ENCODE measurements around the gene PCAT6.
"Not testable (repeated sequence)": the region's sequence is repeated elsewhere in the genome, so short reads cannot be mapped to it uniquely, and the experiment has no call there.

Gene PCAT6

DNA sequence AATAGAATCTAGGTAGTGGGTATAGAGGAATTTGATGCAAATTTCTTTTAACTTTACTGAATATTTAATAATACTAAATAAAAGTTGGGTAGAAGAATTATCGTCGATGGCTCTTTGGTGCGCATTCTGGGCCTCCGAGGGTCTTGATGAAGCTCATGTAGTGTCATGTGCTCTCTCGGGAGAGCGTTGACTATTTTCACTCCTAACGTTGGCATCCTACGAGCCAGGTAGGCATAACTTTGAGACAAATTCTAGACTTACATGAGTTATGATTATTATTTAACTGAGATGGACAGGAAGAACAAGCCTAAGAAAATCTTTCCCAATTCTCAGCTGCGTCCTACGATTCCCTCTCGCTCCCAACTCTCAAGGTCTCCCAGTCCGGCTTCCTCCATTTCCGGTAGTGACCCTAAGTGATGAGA, 550 bp upstream of the PCAT6 start:
- no peak overlapping the region for H3K27ac ChIP-seq

DNA sequence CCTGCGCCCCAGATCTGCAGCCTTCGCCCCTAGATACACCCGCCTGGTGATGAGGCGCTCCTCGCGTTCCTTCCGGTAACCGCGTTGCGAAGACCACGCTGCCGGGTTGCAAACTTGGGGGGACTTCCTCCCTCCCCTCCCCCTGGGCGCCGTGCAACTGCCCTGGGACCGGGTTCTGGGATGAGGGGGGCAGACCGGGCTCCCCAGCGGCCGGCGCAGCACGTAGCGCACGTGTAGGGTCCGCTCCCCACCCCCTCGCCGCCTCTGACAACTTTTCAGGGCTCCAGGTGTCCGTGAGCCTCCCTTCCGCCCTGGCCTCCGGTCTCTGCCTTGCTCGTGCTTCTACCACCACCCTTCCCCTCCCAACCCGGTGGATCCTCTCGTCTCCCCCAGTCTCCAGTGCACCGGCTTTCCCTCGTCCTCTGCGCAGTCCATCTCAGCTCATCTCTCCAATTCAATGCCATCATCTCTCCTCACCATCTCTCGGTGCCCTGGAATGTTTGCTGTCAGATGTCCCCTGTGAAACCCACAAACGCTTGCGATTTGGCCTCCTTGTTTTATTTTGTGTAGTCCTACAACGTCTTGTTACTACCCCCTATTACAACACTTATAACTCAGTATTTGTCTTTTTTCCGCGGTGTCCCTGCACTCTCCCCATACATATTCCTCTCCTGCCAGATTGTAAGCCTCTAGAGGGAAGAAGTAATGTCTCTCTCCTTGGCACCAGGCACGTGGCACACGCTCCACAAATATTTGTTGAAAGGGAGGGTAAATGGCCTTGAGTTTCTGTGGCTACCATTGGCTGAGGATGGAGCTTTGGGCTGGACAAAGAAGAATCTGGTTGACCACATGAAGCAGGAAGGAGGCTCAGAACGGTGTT, 782 bp downstream of the PCAT6 start:
- DNase-seq (ENCODE audit: low read depth, low spot score) = no peak
- TF ChIP-seq POLR2AphosphoS5 (IDR thresholded peaks at IDR 0.05; ENCODE audit: borderline replicate concordance, low read depth, low read length) (no peak), FOXP2 (optimal IDR thresholded peaks at IDR 0.05; ENCODE audit: control extremely low read depth, extremely low read length, insufficient read depth) (no peak), EZH2 (IDR thresholded peaks at IDR 0.05) (no peak)
- H3K9ac ChIP-seq (ENCODE audit: insufficient read length) = peak overlapping the region; percentile 68
- no peak overlapping the region for H3K27ac ChIP-seq
- H3K4me3 ChIP-seq = peak overlapping the region; percentile 87
- no peaks in the 10 kb centered on the region for H3K36me3 ChIP-seq (ENCODE audit: insufficient read depth, low read length)
- H3K9me3 ChIP-seq (ENCODE audit: low read depth, low read length) = no peaks in the 10 kb centered on the region

More for the DNA sequence above, 550 bp upstream of the PCAT6 start:
- Histone ChIP-seq H3K9ac (ENCODE audit: insufficient read length) (no peak overlapping the region), H3K4me3 (peak overlapping the region; percentile 87), H3K9me3 (ENCODE audit: low read depth, low read length) (no peaks in the 10 kb centered on the region), H3K36me3 (ENCODE audit: insufficient read depth, low read length) (no peaks in the 10 kb centered on the region)
- TF ChIP-seq EZH2 (IDR thresholded peaks at IDR 0.05) (no peak), POLR2AphosphoS5 (IDR thresholded peaks at IDR 0.05; ENCODE audit: borderline replicate concordance, low read depth, low read length) (no peak), FOXP2 (optimal IDR thresholded peaks at IDR 0.05; ENCODE audit: control extremely low read depth, extremely low read length, insufficient read depth) (no peak)
- DNase-seq (ENCODE audit: low read depth, low spot score) = no peak

DNA sequence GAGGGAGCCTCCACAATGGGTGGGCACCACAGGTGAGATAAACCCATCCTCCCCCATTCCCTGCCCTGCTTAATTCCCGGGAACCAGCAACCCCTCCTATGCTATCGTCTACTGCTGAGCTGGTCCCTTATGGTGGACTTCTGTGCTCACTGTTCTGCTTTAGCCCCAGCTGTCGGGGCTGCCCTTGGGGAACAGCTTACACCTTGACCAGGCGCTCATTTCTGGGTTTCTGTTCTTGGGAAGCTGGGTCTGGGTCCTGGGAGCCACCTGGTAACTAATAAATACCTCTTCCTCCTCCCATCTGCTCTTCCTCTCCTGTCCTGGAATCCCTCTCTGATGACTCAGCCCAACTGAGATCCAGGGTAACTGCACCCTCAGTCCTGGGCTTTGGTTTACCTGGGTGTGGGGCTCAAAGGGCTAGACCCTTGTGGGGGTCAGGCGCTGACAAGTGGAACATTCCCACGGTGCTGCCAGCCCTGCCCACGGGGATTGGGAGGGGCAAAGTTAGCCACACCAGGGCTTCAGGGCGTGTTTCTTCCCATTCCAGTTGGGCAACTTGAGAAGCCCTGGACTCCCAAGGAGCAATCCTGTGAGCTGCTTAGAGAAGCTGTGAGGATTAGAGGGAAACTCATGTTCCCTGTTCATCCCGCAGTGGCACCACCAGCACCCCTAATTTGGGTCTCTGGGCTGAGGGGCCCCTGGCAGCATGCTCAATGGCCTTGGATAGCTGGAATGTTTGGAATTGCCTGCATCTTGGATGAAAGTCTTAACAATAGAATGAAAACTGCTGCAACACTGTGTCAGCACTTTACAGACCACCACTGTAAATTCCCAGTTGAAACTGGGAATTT, 1.6 kb downstream of the PCAT6 start:
- no peak for TF ChIP-seq POLR2AphosphoS5 (IDR thresholded peaks at IDR 0.05; ENCODE audit: borderline replicate concordance, low read depth, low read length)
- no peak for TF ChIP-seq FOXP2 (optimal IDR thresholded peaks at IDR 0.05; ENCODE audit: control extremely low read depth, extremely low read length, insufficient read depth)
- no peak for TF ChIP-seq EZH2 (IDR thresholded peaks at IDR 0.05)
- Histone ChIP-seq H3K9me3 (ENCODE audit: low read depth, low read length) (no peaks in the 10 kb centered on the region), H3K9ac (ENCODE audit: insufficient read length) (no peak overlapping the region), H3K36me3 (ENCODE audit: insufficient read depth, low read length) (no peaks in the 10 kb centered on the region), H3K4me3 (no peak overlapping the region), H3K27ac (no peak overlapping the region)
- DNase-seq (ENCODE audit: low read depth, low spot score) = no peak

DNA sequence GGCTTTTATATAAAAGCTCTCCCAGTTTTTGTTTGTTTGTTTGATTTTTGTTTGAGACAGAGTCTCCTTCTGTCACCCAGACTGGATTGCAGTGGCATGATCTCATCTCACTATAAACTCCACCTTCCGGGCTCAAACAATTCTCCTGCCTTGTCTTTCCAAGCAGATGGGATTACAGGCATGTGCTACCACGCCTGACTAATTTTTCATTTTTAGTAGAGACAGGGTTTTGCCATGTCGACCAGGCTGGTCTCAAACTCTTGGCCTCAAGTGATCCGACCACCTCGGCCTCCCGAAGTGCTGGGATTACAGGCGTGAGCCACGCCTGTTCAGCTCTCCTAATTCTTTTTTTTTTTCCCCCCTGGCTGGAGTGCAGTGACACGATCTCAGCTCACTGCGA, 4.4 kb downstream of the PCAT6 start:
- Histone ChIP-seq H3K9ac (ENCODE audit: insufficient read length) (no peak overlapping the region), H3K36me3 (ENCODE audit: insufficient read depth, low read length) (no peaks in the 10 kb centered on the region), H3K4me3 (no peak overlapping the region), H3K9me3 (ENCODE audit: low read depth, low read length) (no peaks in the 10 kb centered on the region), H3K27ac (no peak overlapping the region)
- TF ChIP-seq EZH2 (IDR thresholded peaks at IDR 0.05) (no peak), POLR2AphosphoS5 (IDR thresholded peaks at IDR 0.05; ENCODE audit: borderline replicate concordance, low read depth, low read length) (no peak), FOXP2 (optimal IDR thresholded peaks at IDR 0.05; ENCODE audit: control extremely low read depth, extremely low read length, insufficient read depth) (no peak)
- no peak for DNase-seq (ENCODE audit: low read depth, low spot score)

DNA sequence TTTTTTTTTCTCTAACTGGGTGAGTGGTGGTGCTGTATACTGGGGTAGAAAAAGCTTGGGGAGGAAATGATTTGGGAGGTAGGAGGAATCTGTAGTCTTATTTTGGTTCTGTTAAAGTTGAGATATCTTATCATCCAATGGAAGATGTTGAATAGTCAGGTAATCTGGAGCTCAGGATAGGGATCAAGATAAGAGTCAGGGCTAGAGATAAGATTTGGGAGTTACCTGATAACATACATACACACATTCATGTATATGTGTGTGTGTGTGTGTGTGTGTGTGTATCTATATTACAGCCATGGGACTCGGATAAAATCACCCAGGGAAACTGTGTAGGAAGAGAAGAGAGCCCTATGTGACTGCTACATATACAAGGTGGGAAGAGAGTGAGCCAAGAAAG, 8.1 kb downstream of the PCAT6 start:
- Histone ChIP-seq H3K27ac (no peak overlapping the region), H3K4me3 (no peak overlapping the region), H3K9ac (ENCODE audit: insufficient read length) (no peak overlapping the region), H3K36me3 (ENCODE audit: insufficient read depth, low read length) (no peaks in the 10 kb centered on the region), H3K9me3 (ENCODE audit: low read depth, low read length) (no peaks in the 10 kb centered on the region)
- no peak for TF ChIP-seq FOXP2 (optimal IDR thresholded peaks at IDR 0.05; ENCODE audit: control extremely low read depth, extremely low read length, insufficient read depth)
- no peak for TF ChIP-seq POLR2AphosphoS5 (IDR thresholded peaks at IDR 0.05; ENCODE audit: borderline replicate concordance, low read depth, low read length)
- TF ChIP-seq EZH2 (IDR thresholded peaks at IDR 0.05) = no peak
- no peak for DNase-seq (ENCODE audit: low read depth, low spot score)

DNA sequence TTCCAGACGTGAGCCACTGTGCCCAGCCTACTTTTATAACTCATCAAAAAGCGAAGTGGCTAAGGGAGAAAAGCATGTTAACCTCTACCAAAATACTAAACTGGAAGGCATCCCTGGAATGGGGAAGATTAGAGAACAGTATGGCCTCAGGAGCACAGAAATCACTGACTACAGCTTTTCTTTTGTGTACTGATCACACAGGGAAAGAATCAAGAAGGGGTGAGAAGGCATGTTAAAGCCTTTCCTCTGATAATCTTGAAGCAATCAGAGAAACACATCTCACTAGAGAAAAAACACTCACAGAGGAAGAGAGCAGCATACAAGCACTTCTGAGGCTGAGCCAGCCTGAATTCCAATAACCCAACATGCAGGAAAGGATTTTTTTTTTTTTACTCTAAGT, 10.7 kb downstream of the PCAT6 start:
- H3K9ac ChIP-seq (ENCODE audit: insufficient read length) = peak overlapping the region; percentile 52
- peak overlapping the region; percentile 91 for H3K27ac ChIP-seq
- H3K9me3 ChIP-seq (ENCODE audit: low read depth, low read length) = no peaks in the 10 kb centered on the region
- DNase-seq (ENCODE audit: low read depth, low spot score) = no peak
- peak overlapping the region; percentile 38 for H3K4me3 ChIP-seq
- H3K36me3 ChIP-seq (ENCODE audit: insufficient read depth, low read length) = no peaks in the 10 kb centered on the region
- no peak for TF ChIP-seq FOXP2 (optimal IDR thresholded peaks at IDR 0.05; ENCODE audit: control extremely low read depth, extremely low read length, insufficient read depth)
- TF ChIP-seq POLR2AphosphoS5 (IDR thresholded peaks at IDR 0.05; ENCODE audit: borderline replicate concordance, low read depth, low read length) = no peak
- TF ChIP-seq EZH2 (IDR thresholded peaks at IDR 0.05) = no peak

DNA sequence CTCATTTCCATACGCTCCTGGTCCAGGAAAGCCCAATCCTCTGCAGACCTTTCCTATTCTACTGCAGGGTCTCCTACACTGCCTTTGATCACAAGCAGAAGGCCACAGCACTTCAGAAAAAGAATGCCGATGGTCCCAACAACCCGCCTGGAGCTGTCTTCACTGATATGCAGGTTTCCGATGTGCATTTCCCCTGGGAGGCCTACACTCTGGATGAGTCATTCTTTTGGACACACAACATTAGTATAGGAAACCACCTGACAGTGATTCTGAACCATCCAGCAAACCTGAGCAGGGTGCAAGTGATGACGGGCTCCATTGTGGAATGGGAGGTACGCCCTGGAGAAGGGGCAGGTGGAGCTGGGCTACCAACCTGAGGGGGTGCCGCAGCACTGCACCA, 15.0 kb downstream of the PCAT6 start:
- Histone ChIP-seq H3K9me3 (ENCODE audit: low read depth, low read length) (no peaks in the 10 kb centered on the region), H3K9ac (ENCODE audit: insufficient read length) (no peak overlapping the region), H3K4me3 (no peak overlapping the region), H3K27ac (no peak overlapping the region), H3K36me3 (ENCODE audit: insufficient read depth, low read length) (no peaks in the 10 kb centered on the region)
- no peak for DNase-seq (ENCODE audit: low read depth, low spot score)
- TF ChIP-seq POLR2AphosphoS5 (IDR thresholded peaks at IDR 0.05; ENCODE audit: borderline replicate concordance, low read depth, low read length) (no peak), FOXP2 (optimal IDR thresholded peaks at IDR 0.05; ENCODE audit: control extremely low read depth, extremely low read length, insufficient read depth) (no peak), EZH2 (IDR thresholded peaks at IDR 0.05) (no peak)

DNA sequence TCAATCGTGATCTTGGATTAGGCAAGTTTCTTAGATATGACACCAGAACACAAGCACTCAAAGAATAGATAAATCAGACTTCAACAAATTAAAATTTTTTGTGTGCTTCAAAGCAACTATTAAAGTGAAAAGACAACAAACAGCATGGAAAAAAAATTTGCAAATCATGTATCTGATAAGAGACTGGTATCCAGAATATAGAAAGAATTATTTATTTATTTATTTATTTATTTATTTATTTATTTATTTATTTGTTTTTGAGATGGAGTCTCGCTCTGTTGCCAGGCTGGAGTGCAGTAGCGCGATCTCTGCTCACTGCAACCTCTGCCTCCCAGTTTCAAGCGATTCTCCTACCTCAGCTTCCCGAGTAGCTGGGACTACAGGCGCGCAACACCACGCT, 18.5 kb downstream of the PCAT6 start:
- not testable (repeated sequence) for H3K27ac ChIP-seq; H3K36me3 ChIP-seq (ENCODE audit: insufficient read depth, low read length); H3K9ac ChIP-seq (ENCODE audit: insufficient read length); H3K9me3 ChIP-seq (ENCODE audit: low read depth, low read length); DNase-seq (ENCODE audit: low read depth, low spot score); H3K4me3 ChIP-seq
